ENCODE results near the gene STUM.

- TF ChIP-seq CTCF (conservative IDR thresholded peaks at IDR 0.05 in 1 of 2, IDR thresholded peaks at IDR 0.05 in 1 of 2; ENCODE audit: low read depth in 1 of 2, low read length in 2 of 2) = no peak
- no peak for TF ChIP-seq EZH2 (IDR thresholded peaks at IDR 0.05; ENCODE audit: low read length, missing control alignments)
Measured at GRCh38 chr1:226579781-226580323, 31.3 kb downstream of the STUM start.

Measured in fibroblast of lung (primary cell).